ENCODE results near the gene P3H2.

The P3H2 gene

DNA sequence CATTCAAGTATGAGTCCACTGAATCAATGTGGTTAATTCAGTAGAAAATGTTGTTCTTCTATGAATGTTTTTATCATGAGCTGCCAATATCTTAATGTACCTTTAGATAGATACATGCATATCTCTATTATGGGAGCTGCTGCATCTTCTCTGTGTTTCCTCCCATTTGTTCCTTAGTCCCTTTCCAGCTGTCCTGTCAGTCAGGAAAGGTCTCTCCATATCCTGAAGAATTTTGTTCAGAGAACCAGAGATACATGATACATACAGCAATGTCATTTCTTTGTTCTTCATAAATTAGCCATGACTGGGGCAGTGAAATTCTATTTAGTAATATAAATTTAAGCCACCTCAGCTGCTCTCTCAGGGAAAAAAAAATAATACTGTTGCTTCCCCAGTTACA lies 103.7 kb downstream of the P3H2 start:
- no peak for DNase-seq (ENCODE audit: low spot score)

- no peak for DNase-seq (ENCODE audit: low spot score)
Observed at GRCh38 chr3:190014940-190015339, 105.8 kb downstream of the P3H2 start.

- DNase-seq (ENCODE audit: low spot score): no peak
Observed at GRCh38 chr3:190013943-190014924, 106.5 kb downstream of the P3H2 start.

- DNase-seq (ENCODE audit: low spot score): no peak
Observed at GRCh38 chr3:190012784-190013183, 107.9 kb downstream of the P3H2 start.

GRCh38 chr3:190012314-190012782 lies 108.3 kb downstream of the P3H2 start:
- DNase-seq (ENCODE audit: low spot score): no peak

- DNase-seq (ENCODE audit: low spot score): no peak
Observed at GRCh38 chr3:190010486-190010885, 110.2 kb downstream of the P3H2 start.

GRCh38 chr3:190009614-190010013 lies 111.1 kb downstream of the P3H2 start:
- no peak for DNase-seq (ENCODE audit: low spot score)

DNA sequence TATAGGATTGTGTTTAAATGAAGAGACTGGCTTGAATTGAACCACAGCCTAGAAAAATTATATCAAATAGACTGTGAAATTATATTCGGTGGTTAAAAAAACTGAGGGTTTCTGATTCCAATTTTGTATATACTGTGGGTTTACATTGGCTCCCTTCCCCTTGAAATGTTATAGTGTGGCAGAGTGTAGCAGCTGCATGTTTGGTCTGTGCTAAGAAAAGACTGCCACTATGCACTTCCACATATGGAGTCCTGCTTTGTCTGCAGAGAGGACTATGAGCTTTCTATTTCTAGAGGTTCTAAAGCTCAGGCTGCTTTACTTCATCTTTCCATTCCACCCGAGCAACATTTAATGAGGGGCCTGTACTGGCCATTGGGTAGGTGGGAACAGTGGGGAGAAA lies 112.3 kb downstream of the P3H2 start:
- no peak for DNase-seq (ENCODE audit: low spot score)

GRCh38 chr3:190005343-190006113 lies 115.2 kb downstream of the P3H2 start:
- no peak for DNase-seq (ENCODE audit: low spot score)

DNA sequence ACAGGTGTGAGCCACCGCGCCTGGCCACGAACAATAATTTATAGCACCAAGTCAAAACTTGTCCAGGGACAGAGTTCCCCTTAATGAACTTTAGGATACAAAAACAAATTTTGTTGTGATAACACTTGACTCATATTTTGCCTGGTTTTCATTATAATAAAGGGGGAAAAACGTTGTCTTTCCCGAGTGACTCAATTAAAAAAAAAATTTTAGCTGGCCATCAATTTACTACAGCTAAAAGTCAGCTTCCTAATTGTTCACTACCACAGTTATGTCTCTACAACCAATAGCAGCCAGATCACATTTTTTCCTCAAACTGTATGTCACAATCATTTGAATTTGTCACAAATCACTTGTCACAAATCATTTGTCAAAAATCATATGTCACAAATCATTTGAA lies 116.0 kb downstream of the P3H2 start:
- DNase-seq (ENCODE audit: low spot score): no peak

GRCh38 chr3:190003681-190004123 lies 117.0 kb downstream of the P3H2 start:
- DNase-seq (ENCODE audit: low spot score): no peak

DNA sequence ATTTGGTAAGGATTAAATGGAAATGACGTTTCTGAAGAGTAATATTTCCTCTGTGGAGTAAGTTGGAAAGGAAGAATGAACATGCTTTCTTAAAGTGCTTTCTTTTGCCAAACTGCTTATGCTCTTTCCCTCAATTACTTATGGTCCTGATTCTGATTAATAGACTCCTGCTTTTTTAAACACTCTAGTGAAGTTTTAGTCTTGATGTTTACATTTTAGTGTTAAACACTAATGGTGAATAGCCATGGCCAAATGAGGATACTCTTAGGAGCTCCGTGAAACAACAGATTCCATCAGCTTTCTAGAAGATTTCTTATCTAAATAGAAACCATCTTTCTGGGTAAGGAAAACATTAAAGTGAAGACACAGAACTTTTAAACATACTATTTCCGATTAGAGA lies 117.6 kb downstream of the P3H2 start:
- no peak for DNase-seq (ENCODE audit: low spot score)

GRCh38 chr3:190001426-190001825 lies 119.3 kb downstream of the P3H2 start:
- DNase-seq (ENCODE audit: low spot score): no peak

DNA sequence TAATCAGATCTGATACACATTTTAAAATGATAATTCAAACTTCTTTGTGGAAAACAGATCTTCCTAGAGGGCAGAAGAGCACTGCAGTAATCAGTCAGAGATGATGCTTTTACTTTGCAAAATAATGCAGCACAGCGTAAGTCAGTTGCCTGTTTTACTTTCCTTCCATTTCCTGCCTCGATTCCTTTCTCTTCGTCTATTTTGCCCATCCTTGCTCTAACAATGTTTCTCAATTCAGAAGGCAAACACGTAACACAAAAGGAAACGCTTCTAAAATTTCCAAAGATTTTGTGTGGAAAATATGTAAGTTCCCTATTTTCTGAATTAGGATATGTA lies 119.9 kb downstream of the P3H2 start:
- no peak for DNase-seq (ENCODE audit: low spot score)

- no peak for DNase-seq (ENCODE audit: low spot score)
Observed at GRCh38 chr3:190000187-190000860, 120.4 kb downstream of the P3H2 start.

DNA sequence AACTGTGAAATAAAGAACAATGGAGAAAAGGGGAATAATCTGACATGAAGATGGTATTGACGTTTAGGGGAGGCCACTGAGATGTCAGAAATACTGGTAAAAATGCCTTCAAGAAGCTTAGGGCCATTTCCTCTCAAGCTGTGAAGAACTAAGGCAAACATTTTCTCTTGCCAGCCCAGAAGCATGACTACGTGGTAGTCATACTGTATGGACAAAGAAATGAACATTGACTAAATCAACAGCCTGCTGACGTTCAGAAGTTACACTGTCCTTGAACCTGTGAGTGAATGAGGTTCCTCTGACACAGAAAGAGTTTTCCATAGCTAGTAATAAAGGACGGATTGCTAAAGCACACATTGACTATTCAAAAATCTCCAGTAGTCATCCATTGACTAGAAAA lies 121.0 kb downstream of the P3H2 start:
- no peak for DNase-seq (ENCODE audit: low spot score)

- no peak for DNase-seq (ENCODE audit: low spot score)
Observed at GRCh38 chr3:189995129-189995528, 125.6 kb downstream of the P3H2 start.

GRCh38 chr3:189990826-189991225 lies 129.9 kb downstream of the P3H2 start:
- no peak for DNase-seq (ENCODE audit: low spot score)

DNA sequence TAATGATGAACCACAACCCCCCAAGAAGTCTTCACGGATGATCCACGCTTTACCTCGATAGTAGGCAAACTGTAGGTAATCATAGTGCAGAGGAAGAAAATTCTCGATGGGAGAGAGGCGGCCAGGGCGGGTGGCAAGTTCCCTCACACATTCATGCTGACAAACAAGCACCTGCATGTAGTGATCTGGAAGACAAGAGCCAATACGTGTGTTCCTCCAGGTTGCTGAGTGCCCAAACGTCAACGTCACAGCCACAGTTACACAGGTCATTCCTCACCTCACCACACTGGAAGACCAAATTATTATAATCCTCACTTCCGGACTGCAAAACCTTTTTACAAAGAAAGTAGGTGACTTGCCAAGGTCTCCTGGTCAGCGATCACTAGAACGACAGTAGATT lies 131.8 kb downstream of the P3H2 start:
- no peak for DNase-seq (ENCODE audit: low spot score)

GRCh38 chr3:189988322-189988721 lies 132.4 kb downstream of the P3H2 start:
- DNase-seq (ENCODE audit: low spot score): no peak

- DNase-seq (ENCODE audit: low spot score): no peak
Observed at GRCh38 chr3:189985948-189986347, 134.7 kb downstream of the P3H2 start.

DNA sequence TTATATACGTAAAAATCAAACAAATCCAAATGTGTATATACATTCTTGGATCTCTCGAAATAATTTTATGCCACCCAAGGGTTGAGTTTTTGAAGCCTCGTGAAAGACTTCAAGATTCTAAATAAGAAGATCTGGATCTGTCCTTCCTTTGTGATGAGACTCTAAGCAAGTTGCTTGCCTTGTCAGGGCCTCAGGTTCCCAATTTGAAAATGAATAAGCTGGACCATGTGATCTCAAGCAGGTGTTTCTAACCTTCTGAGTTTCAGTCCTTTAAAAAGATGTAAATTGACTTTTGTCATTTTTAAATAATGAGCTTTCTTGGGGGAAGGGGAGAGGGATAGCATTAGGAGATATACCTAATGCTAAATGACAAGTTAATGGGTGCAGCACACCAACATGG lies 137.1 kb downstream of the P3H2 start:
- DNase-seq (ENCODE audit: low spot score): no peak

Measured in D341Med (cell line).